ENCODE data around the gene MSMP. TPM values are rescaled to one million over a fixed set of nuclear protein-coding genes. Genes with fewer than 3 reads are reported as not detected.

Gene MSMP
- total RNA-seq, 2 donors from 2014 or later, result not detected

Other genes with a start within 250 kb of the MSMP start
- gene TESK1, start 149.0 kb downstream of the MSMP start, total RNA-seq, result 10 to 100 TPM; 41.4 to 43.3 TPM
- 1 to 10 TPM; 7.0 to 8.8 TPM for gene CD72, start 135.9 kb downstream of the MSMP start, total RNA-seq
- 1 to 10 TPM; 3.5 to 7.1 TPM for gene SIT1, start 103.3 kb downstream of the MSMP start, total RNA-seq
- 1,000 to 10,000 TPM; 3,856 to 4,437 TPM for gene RMRP, start 96.3 kb downstream of the MSMP start, total RNA-seq
- 10 to 100 TPM; 12.0 to 21.5 TPM for gene CCDC107, start 96.0 kb downstream of the MSMP start, total RNA-seq
- gene ARHGEF39, start 89.1 kb downstream of the MSMP start, total RNA-seq, result 10 to 100 TPM in 1 of 2 donors, 1 to 10 TPM in 1; 4.6 to 14.2 TPM
- not detected for gene CA9, start 80.3 kb downstream of the MSMP start, total RNA-seq
- 1 to 10 TPM; 1.4 to 5.9 TPM for gene TPM2, start 64.4 kb downstream of the MSMP start, total RNA-seq
- gene TLN1, start 22.1 kb downstream of the MSMP start, total RNA-seq, result 100 to 1,000 TPM; 490 to 539 TPM
- gene CREB3, start 21.6 kb downstream of the MSMP start, total RNA-seq, result 10 to 100 TPM; 29.4 to 35.7 TPM
- gene GBA2, start 5.0 kb downstream of the MSMP start, total RNA-seq, result 10 to 100 TPM; 68.4 to 81.4 TPM
- 10 to 100 TPM; 17.9 to 19.6 TPM for gene RGP1, start 5.0 kb downstream of the MSMP start, total RNA-seq
- 10 to 100 TPM in 1 of 2 donors, 1 to 10 TPM in 1; 5.0 to 11.3 TPM for gene NPR2, start 37.3 kb upstream of the MSMP start, total RNA-seq
- gene SPAG8, start 58.0 kb upstream of the MSMP start, total RNA-seq, result 1 to 10 TPM in 1 of 2 donors, under 1 TPM in 1; 0.19 to 1.6 TPM
- gene HINT2, start 60.8 kb upstream of the MSMP start, total RNA-seq, result 10 to 100 TPM; 40.8 to 46.8 TPM
- gene FAM221B, start 74.5 kb upstream of the MSMP start, total RNA-seq, result not detected
- gene TMEM8B, start 75.0 kb upstream of the MSMP start, total RNA-seq, result 1 to 10 TPM; 1.8 TPM
- not detected for gene OR13J1, start 116.1 kb upstream of the MSMP start, total RNA-seq
- gene HRCT1, start 151.9 kb upstream of the MSMP start, total RNA-seq, result not detected
- not detected for gene SPAAR, start 155.2 kb upstream of the MSMP start, total RNA-seq
- gene OR2S2, start 203.9 kb upstream of the MSMP start, total RNA-seq, result not detected

All from natural killer cell treated with Interleukin-12 subunit alpha and Interleukin-12 subunit beta and Interleukin-15 and Interleukin-18, amount 100 ng/mL, for 72 hours (primary cell).